HG03457 (cell line): ENCODE results near the gene USP6NL.
"Not testable (repeated sequence)": the region's sequence is repeated elsewhere in the genome, so short reads cannot be mapped to it uniquely, and the experiment has no call there.

ENCODE experiments used
- ATAC-seq: cut with Tn5 transposase; IDR thresholded peaks from one replicate; pipeline ENCODE4 v1.9.1; 2021; ENCODE audit warnings: moderate number of reproducible peaks; ENCODE audit not compliant: unreplicated experiment

Gene USP6NL

DNA sequence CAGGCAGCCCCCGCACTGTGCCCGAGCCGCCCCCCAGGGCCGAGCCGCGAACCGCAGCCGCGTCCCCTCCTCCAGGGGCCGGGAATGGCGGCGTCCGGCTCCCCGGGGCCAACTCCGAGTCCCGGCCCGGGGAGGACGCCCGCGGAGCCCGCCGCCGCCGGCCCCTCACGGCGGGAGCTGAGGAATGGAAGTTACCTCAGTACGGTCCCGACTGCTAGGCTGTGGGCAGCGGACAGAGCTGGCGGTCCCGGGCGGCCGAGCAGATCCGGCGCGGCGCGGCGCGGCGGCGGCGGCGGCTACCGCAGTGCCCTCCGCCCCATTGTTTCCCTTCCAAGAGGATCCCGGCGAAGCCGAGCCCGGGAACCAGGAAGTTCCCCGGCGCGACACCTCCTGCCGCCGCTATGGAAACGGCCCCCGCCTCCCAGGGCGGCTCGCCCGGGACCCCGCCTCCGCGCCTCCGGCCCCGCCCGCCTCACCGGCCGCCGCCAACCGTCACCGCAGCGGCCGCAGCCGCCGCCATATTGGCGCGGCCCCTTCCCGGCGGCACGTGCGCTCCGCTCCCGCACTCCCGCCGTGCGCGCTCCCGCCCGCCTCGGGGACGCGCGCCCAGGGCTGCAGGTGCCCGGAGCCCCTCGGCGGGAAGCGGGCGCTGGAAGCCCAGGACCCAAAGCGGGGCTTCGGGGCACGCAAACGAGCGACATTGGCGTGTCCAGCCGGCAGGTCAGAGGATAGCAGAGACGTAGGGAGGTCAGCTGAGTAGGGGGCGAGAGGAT, at the start of gene USP6NL:
TSS of gene USP6NL (minus strand) at position 403 of the 773 bp plus-strand sequence. CDS start 14,016 bp downstream, outside the sequence.
- ATAC-seq, result peak; percentile 44

- ATAC-seq, result no peak
Measured at GRCh38 chr10:11658801-11659368, 47.4 kb upstream of the USP6NL start.

- ATAC-seq, result no peak
Measured at GRCh38 chr10:11655836-11656235, 44.4 kb upstream of the USP6NL start.

GRCh38 chr10:11654659-11655058, 43.2 kb upstream of the USP6NL start:
- no peak for ATAC-seq

DNA sequence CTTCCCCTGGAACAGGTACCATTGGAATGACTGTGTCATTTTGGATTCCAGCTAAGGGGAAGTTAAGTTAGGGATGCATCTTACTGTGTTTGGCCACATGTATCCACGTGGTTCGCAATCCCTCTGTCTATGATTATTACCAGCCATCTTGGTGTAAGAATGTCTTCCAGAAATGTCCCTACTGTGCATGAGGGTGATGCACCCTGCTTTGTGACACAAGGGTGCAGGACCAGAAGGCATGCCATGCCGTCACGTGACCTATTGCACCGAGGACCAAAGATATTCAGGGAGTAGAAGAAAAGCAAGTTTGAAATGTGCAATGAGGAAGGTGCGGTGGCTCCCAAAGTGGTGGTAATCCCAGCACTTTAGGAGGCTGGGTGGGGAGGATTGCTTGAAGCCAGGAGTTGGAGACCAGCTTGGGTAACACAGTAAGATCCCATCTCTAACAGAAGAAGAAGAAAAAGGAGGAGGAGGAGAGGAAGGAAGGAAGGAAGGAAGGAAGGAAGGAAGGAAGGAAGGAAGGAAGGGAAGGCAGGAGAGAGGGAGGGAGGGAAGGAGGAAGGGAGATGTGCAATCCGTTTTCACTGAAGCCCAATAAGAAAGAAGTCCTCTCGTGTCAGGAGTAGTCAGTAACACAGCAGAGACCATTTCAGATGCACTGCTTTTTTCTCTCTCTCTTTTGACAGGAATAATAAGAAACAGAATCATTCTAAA, 42.5 kb upstream of the USP6NL start:
- ATAC-seq, result no peak

GRCh38 chr10:11647676-11648075, 36.2 kb upstream of the USP6NL start:
- ATAC-seq, result no peak

- ATAC-seq, result no peak
Measured at GRCh38 chr10:11646450-11646849, 35.0 kb upstream of the USP6NL start.

DNA sequence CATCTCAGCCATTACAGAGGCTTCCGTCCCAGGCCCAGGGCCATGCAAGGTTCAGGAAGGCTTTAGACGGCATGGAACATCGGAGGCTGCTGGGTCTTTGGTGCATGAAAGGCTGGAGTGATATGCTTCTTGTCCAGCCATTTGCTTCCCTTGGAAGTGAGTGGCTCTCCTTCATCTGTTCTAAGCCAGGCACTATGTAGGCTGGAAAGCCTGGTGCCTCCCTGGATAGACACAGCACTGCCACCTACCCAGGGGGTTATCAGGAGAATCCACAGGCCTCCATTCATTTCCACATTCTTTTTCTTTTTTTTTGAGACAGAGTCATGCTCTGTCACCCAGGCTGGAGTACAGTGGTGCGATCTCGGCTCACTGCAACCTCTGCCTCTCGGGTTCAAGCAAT, 31.6 kb upstream of the USP6NL start:
- no peak for ATAC-seq

DNA sequence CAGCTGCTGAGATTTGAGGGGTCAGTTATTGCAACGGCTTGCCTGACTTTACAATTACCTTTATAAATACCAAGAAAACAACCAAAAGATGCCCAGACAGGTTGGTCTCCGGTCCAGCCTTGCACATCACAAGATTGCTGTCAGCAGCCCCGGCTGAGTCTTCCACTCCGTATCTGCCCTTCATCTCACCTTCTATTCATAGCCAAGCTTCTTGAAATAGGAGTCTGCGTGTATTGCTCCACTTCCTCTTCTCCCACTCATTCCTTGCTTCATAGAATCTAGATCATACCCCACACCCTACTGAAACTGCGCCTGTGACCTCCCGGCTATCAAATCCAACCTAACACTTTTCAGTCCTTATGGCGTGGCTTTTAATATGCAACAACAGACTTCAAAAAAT, 31.1 kb upstream of the USP6NL start:
- ATAC-seq, result no peak

DNA sequence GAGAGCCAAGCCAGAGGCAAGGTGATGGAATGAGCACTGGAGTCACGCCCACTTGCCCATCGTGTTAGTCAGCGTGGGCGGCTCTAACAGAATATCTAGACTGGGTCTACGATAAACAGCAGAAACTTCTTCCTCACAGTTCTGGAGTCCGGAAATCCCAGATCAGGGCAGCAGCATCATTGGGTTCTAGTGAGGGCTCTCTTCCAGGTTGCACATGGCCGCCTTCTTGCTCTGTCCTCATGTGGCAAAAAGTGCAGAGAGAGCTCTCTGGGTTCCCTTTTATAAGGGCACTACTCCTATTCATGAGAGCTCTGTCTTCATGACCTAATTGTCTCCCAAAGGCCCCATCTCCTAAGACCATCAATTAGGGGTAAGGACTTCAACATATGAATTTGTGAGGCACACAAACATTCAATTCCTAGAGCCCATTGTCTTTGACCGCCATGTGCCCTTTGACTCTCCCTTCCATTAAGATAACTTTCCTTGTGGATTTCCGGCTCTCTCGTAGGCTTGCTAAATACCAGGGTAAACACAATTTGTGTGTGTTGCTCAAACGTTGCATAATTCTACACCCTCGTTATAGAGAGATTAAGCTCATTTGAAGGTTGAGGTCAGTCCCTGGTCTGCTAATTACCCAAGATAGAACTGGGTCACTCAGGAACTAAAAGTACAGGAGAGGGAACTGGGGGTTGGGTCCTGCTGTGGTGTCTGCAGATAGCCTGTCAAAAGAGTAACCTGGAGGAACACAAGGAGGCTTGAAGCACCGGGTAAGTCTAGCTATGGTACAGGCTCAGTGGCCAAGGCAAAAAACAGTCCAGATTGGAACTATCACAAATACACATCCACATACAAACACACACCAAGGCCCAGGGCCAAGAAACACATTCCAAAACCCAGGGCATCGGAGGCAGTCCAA, 28.7 kb upstream of the USP6NL start:
- ATAC-seq, result no peak

DNA sequence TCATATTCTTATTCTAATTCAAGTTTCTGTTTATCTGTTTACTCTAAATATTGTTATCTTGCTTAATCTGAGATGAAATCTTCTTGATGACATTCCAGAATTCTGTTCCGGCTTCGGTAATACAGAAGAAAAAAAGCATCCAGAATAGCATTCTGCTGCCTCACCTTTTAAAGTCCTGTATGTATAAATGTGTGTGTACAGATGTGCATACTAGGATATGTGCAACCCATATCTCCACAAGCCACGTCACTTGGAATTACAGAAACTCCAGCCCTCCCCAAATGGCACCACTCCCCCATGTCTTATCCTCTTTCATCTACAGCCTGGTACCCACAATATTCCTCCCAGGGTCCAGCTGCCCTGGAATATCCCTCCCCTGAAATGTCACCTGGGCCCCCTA, 27.9 kb upstream of the USP6NL start:
- ATAC-seq, result no peak

GRCh38 chr10:11638055-11638698, 26.7 kb upstream of the USP6NL start:
- ATAC-seq, result no peak

GRCh38 chr10:11636697-11637303, 25.4 kb upstream of the USP6NL start:
- no peak for ATAC-seq

DNA sequence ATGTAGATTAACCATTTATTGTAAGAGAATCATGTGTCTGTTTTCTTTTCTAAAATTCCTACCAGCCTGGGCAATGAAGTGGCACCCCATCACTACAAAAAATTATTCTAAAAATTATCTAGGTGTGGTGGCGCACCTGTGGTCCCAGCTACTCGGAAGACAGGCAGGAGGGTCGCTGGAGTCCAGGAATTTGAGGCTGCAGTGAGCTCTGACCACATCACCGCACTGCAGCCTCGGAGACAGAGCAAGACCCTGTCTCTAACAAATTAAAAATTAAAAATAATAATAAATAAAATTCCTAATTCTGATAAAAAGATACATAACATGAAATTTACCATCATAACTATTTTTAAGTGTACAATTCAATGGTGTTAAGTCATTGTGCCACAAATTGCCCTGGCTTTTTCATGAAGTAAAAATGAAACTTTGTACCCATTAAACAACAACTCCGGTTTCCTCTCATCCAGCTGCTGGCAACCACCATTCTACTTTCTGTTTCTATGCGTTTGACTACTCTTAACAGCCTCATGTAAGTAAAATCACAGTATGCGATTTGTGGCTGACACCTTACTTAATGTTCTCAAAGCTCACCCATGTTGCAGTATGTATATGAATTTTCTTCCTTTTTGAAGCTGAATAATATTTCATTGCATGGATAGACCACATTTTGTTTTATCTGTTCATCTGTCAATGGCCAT, 20.6 kb upstream of the USP6NL start:
- peak; percentile 94 for ATAC-seq

- ATAC-seq, result no peak
Measured at GRCh38 chr10:11631291-11631690, 19.8 kb upstream of the USP6NL start.

DNA sequence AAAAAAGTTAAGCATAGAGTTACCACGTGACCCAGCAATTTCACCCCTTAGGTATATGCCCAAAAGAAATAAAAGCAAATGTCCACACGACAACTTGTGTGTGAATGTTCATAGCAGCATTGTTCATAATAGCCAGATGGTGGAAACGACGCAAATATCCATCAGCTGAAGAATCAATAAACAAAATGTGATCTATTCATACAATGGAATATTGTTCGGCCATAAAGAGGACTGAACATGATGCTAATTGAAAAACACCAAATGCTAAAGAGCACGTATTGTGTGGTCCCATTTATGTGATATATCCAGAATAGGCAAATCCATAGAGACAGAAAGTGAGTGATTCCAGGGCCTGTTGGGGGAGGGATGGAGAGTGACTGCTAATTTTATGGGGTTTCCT, 18.3 kb upstream of the USP6NL start:
- no peak for ATAC-seq

DNA sequence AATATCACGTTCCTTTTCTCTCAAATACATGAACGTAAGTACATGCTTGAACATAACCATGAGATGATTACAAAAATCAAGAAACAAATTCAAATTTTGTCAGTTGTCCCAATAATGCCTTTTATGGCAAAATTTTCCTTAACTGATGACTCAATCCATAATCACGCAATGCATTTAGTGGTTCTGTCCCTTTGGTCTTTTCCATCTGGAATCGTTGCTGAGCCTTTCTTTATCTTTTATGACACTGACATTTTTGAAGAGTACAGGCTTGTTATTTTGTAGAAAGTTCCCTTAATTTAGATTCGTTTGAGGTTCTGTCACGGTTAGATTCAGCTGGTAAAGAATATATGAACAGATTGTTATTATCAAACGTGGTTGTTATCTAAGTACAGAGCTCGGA, 16.5 kb upstream of the USP6NL start:
- not testable (repeated sequence) for ATAC-seq

GRCh38 chr10:11626071-11626470, 14.6 kb upstream of the USP6NL start:
- ATAC-seq, result no peak

- ATAC-seq, result peak; percentile 73
Measured at GRCh38 chr10:11625019-11625735, 13.7 kb upstream of the USP6NL start.
